HG03159 (cell line): ENCODE results near the gene RPS2.
A peak's percentile ranks its signal among the peaks of the same experiment; 100 is the strongest.

Experiments
- ATAC-seq: cut with Tn5 transposase; IDR thresholded peaks from one replicate; pipeline ENCODE4 v1.9.1; 2021; ENCODE audit warnings: mild to moderate bottlenecking, moderate library complexity; ENCODE audit not compliant: unreplicated experiment

Gene RPS2

GRCh38 chr16:1999866-2000514 is 35.4 kb upstream of the RPS2 start:
- ATAC-seq: no peak

DNA sequence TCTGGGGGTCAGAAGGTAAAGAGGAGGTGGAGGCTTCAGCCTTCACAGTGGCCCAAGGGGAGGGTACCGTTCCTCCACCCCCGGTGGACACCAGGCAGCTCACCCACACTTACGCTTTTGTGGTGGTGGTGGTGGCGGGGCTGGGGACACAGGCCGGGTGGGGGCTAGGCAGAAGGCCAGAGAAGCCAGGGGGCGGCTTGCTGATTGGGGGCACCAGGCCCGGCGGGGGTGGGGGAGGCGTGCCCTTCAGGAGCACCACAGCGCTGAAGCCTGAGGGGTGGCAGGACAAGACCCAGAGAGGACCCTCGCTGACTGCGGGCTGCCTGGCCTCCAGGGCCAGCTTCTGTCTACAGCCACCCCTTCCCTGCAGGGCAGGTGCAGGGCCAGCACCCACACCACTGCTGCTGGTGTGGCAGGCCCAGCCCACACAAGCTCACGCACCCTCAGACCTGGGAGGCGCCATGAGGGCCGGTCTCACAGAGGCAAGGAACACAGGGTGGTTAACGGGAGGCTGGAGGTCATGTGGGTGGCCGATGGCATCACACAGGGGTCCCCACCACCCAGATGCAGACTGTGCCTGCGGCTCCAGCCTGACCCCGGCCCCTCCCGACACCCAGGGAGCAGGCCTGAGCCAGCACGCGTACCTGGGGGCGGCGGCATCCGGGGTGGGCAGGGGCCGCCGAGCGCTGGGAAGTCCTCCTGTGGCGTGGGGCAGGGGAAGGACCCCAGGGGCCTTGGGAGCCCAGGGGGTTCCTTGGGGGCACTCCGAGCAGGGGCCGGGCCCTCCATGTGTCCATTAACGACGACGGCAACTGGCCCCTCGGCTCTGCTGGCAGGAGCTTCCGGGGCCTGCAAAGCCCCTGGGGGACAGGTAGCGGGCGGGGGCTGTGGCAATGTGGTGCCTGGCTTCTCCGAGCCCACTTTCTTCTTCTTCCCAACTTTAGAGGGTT is 34.5 kb upstream of the RPS2 start:
- no peak for ATAC-seq

DNA sequence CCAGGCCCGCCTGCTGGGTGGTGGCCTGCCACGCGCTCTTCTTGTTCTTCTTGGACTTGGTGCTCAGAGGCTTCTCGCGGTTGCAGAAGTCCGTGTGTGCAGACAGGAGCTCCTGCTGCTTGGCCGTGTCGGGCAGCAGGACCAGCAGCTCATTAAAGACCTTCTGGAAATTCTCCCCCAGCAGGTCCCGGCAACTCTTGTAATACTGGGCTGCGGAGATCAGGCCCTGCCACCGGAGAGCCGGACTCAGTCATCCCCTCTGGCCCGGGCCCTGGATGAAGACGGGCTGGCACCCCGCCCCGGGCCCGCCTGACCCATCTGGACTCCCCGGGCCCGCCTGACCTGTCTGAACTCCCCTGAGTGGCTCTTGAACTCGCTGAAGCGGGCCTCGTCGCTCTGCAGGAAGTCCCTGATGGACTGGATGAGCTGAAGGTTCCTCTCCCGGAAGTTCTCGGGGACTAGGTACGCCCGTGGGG is 33.8 kb upstream of the RPS2 start:
- ATAC-seq: no peak

GRCh38 chr16:1997494-1998359 is 33.1 kb upstream of the RPS2 start:
- no peak for ATAC-seq

- no peak for ATAC-seq
These were observed 29.1 kb upstream of the RPS2 start for GRCh38 chr16:1993731-1994131.

GRCh38 chr16:1992704-1993317 is 28.2 kb upstream of the RPS2 start:
- no peak for ATAC-seq

DNA sequence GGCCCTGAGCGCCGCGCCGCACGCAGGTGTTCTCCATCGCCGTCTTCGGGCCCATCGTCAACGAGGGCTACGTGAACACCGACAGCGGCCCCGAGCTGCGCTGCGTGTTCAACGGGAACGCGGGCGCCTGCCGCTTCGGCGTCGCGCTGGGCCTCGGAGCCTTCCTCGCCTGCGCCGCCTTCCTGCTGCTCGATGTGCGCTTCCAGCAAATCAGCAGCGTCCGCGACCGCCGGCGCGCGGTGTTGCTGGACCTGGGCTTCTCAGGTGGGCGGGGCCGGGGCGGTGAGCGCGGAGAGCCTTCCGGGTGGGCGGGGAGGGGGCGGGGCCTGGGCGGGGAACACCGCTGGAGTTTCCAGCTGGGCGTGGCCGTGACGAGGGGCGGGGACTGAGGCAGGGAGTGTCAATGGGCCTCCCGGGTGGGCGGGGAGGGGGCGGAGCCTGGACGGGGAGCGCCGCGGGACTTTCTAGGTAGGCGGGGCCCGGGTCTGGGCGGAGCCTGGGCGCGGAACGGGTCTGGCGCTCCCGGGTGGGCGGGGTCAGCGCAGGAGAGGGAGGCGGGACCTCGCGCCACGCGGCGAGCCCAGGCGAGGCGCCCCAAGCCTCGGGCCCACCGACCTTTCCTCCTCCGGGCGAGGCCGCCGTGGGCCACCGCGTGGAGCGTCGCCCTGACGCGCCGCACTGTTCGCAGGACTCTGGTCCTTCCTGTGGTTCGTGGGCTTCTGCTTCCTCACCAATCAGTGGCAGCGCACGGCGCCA is 27.5 kb upstream of the RPS2 start:
- ATAC-seq: peak; percentile 42

DNA sequence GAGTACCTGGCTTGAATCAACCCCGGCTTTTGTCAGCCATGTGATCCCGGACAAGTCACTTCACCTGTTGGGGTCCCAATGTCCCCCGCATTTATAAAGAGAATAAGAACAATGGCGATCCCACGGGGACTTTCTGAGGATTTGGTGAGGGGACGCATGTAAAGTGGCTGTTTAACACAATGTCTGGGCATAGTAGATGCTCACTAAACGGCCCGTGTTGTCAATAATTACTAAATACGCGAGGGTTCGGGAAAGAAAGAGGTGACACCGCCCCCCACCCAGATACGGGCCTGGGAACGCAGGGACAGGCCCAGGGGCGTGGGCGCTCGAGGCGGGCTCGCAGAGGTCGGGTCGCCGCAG is 26.9 kb upstream of the RPS2 start:
- no peak for ATAC-seq

- ATAC-seq: peak; percentile 36
These were observed 26.5 kb upstream of the RPS2 start for GRCh38 chr16:1991135-1991551.

GRCh38 chr16:1990351-1991134 is 25.9 kb upstream of the RPS2 start:
- peak; percentile 4 for ATAC-seq

GRCh38 chr16:1990101-1990350 is 25.4 kb upstream of the RPS2 start:
- ATAC-seq: no peak

GRCh38 chr16:1989209-1990100 is 24.8 kb upstream of the RPS2 start, which contains the start of gene SYNGR3:
Gene SYNGR3, plus strand, starts transcription at chr16:1989970. Its CDS starts 133 bp downstream, at chr16:1990103.
- ATAC-seq: no peak

GRCh38 chr16:1987198-1987597 is 22.6 kb upstream of the RPS2 start:
- no peak for ATAC-seq

GRCh38 chr16:1985466-1986150 is 21.0 kb upstream of the RPS2 start:
- no peak for ATAC-seq

DNA sequence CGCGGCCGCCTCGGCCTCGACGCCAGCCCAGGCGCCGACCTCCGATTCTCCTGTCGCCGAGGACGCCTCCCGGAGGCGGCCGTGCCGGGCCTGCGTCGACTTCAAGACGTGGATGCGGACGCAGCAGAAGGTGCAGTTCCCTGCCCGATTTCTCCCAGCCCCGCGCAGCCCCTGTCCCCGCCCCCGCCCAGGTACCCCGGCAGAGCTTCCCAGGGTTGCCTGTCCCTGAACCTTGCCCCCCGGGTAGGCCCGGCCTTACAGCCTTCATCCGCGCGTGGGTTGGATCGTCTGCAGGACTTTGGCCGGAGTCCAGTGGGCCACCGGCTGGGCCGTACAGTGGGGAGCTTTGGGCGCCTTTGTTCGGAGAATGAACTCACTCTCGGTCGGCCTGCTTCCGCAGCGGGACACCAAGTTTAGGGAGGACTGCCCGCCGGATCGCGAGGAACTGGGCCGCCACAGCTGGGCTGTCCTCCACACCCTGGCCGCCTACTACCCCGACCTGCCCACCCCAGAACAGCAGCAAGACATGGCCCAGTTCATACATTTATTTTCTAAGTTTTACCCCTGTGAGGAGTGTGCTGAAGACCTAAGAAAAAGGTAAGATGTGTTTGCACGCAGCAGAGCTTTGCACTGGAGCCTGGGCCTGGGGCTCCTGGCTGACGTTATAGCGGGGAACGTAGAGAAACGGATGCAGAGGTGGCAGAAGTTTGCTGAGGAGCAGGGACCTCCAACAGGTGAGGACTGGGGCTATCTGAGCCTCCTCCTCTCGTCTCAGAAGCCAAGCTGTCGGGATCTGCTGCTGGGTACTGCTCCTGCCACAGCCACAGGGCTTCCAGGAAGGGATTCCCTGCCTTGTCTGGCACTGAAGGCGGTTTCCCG is 20.0 kb upstream of the RPS2 start:
- peak; percentile 8 for ATAC-seq

DNA sequence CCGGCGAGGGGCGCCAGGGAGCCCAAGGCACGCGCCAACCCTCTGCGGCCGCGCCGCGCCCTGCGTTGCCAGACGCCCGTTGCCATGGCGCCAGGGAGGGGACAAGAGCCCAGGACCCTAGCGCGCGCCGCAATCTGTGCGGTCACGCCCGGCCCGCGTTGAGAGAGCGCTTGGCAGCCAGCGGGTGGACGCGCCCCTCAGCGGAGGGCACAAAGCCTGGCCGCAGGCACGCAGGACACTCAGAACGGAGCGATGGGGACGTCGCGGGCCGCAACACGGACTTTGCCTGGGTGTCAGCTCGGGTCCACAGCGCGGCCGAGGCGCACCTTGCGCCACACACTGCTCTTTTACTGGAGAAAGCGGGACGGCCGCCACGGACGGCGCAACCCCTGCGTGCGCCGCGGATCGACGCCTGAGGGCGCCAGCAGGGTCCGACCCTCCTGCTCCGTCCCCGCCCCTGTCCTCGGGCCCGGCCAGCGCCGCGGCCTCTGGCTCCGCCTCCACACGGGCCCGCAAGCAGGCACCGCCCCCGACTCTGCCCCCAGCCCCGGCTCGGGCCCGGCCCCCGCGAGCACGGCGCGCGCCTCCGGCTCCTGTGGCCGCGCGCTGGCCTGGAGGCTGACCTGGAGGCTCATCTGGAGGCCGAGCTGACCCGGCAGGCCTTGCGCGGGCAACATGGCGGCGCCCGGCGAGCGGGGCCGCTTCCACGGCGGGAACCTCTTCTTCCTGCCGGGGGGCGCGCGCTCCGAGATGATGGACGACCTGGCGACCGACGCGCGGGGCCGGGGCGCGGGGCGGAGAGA is 19.1 kb upstream of the RPS2 start, which contains the start of gene GFER:
GFER (plus strand) TSS at position 650 of the 803 bp plus-strand sequence; CDS start at position 676, 26 bp downstream.
- peak; percentile 52 for ATAC-seq
